H1 (cell line): ENCODE data around the gene EHD4. TPM values are rescaled to one million over a fixed set of nuclear protein-coding genes. Genes with fewer than 3 reads are reported as not detected.

Source experiments
- FOSL1 ChIP-seq: IDR thresholded peaks from 2 replicates; pipeline ENCODE4 v1.6.1; 2011; ENCODE audit warnings: mild to moderate bottlenecking, low read depth, low read length, moderate library complexity; ENCODE audit not compliant: insufficient read depth
- SP4 ChIP-seq: IDR thresholded peaks from 2 replicates; pipeline ENCODE4 v1.6.1; 2012; ENCODE audit warnings: low read length, inconsistent platforms
- polyA plus RNA-seq, 7 experiments: library from polyadenylated mRNA; depleted of rRNA in 3 of 7; stranded (reverse) in 5 of 7; unstranded in 2 of 7; fragments of >200 nt in 5 of 7; fragments of 200-250 nt in 2 of 7; gene quantifications; 1 replicate in 5 of 7; 2 replicates in 1 of 7; 4 replicates in 1 of 7; pipeline versions ENCODE4 v1.2.1 to v1.2.3, GENCODE V29; 2011 to 2013; ENCODE audit warnings: missing spikeins in 2 of 7, mixed read lengths in 2 of 7
- total RNA-seq: library from RNA; stranded (reverse); fragmentation: NEBNext Ultra II Directional; extraction: Animal tissue kit (Norgen Biotek cat#: 25700); gene quantifications from 2 replicates; pipeline ENCODE4 v1.2.1, GENCODE V29; 2021

Gene EHD4
- total and polyA plus RNA-seq, 2 of the 8 experiments (the other 6 are each of a cell fraction or from before 2014, with no cell fraction given), result 17.5 to 24.5 TPM

DNA sequence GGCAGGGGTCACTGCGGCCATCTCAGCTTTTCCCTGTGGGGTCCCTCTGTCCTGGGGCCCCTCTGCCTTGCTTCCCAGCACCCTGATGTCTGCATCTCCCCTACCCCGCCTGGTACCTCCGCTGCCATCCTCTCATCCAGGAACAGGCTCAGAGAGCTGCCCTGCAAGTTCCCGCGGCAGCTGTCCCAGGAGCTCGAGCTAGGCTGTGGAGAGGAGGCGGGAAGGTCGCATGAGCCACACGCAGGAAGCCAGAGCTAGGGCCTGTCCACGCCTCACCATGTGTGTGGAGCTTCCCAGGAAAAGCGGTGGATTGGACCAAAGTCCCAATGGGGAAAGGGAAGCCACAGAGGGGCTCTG, 121.2 kb downstream of the EHD4 start (continued):
- TF ChIP-seq FOSL1 (no peak), SP4 (no peak)
